Spleen (tissue), 11 donors: ENCODE data around the gene PDIA5. TPM values are rescaled to one million over a fixed set of nuclear protein-coding genes. Genes with fewer than 3 reads are reported as not detected.

Experiments
- DNase-seq: peaks from one replicate; pipeline ENCODE4 v3.0.0-alpha.2; 2020
- H3K27ac ChIP-seq, 8 donors: fragments of 200-600 bp; sonication (generic) in 7 of 8; 1 replicate in 4 of 8; 2 replicates in 4 of 8; pipeline versions ENCODE4 v1.5.0 to v1.8.0; 2016 to 2021; ENCODE audit warnings: inconsistent platforms in 4 of 8, mild to moderate bottlenecking in 4 of 8, moderate library complexity in 1 of 8
- H3K27me3 ChIP-seq, 7 donors: fragments of 200-600 bp; sonication (generic) in 6 of 7; replicated peaks in 1 of 7; 1 replicate in 4 of 7; 2 replicates in 3 of 7; pipeline versions ENCODE4 v1.5.0 to v1.8.0; 2016 to 2021; ENCODE audit warnings: inconsistent platforms in 3 of 7, mild to moderate bottlenecking in 1 of 7
- H3K36me3 ChIP-seq, 6 donors: fragments of 200-600 bp; sonication (generic) in 5 of 6; 1 replicate in 4 of 6; 2 replicates in 2 of 6; pipeline versions ENCODE4 v1.5.0 to v1.8.0; 2016 to 2021; ENCODE audit warnings: inconsistent platforms in 2 of 6
- H3K4me1 ChIP-seq, 6 donors: fragments of 200-600 bp; sonication (generic) in 5 of 6; 1 replicate in 3 of 6; 2 replicates in 3 of 6; pipeline versions ENCODE4 v1.5.0 to v1.8.0; 2016 to 2021; ENCODE audit warnings: inconsistent platforms in 3 of 6
- H3K4me3 ChIP-seq, 8 donors: fragments of 200-600 bp; sonication (generic) in 7 of 8; 1 replicate in 4 of 8; 2 replicates in 4 of 8; pipeline versions ENCODE4 v1.5.0 to v1.8.0; 2016 to 2021; ENCODE audit warnings: inconsistent platforms in 4 of 8, mild to moderate bottlenecking in 4 of 8, moderate library complexity in 2 of 8
- H3K9me3 ChIP-seq, 8 donors: fragments of 200-600 bp; sonication (generic) in 7 of 8; 1 replicate in 4 of 8; 2 replicates in 4 of 8; pipeline versions ENCODE4 v1.5.0 to v1.8.0; 2016 to 2021; ENCODE audit warnings: inconsistent platforms in 4 of 8
- POLR2A ChIP-seq, 3 donors: fragments of 450-650 bp; IDR thresholded peaks; one replicate each; pipeline ENCODE4 v1.5.1; 2017; ENCODE audit warnings: antibody characterized with exemption in 3 of 3, mild to moderate bottlenecking in 1 of 3
- POLR2AphosphoS5 ChIP-seq, 3 donors: sonication (generic); formaldehyde crosslinking; IDR thresholded peaks; one replicate each; pipeline ENCODE4 v1.5.1; 2017; ENCODE audit warnings: antibody characterized with exemption in 3 of 3
- WGBS, 5 donors: extraction: QIAGEN DNeasy Blood & Tissue Kit in 3 of 5; methylation state at CpG; one replicate each; pipeline versions ENCODE4 v1.1.5 to v1.1.7; 2013 to 2018; 5-methylcytosine and 5-hydroxymethylcytosine counted together
- intact Hi-C: fragments of 100-400 bp; cut with DNase I; formaldehyde crosslinking; loops from one replicate; pipeline ENCODE4 v1.15.0; 2023; ENCODE audit warnings: low total_unique reads
- polyA plus RNA-seq, 3 donors: library from polyadenylated mRNA; stranded (reverse); fragments of 200-250 nt; gene quantifications; one replicate each; pipeline ENCODE4 v1.2.1, GENCODE V29; 2013
- total RNA-seq, 7 donors: library from RNA; depleted of rRNA in 3 of 7; stranded (reverse); fragments of >200 nt in 3 of 7; fragmentation: NEBNext Ultra II Directional in 4 of 7; extraction: Animal tissue kit (Norgen Biotek cat#: 25700) in 4 of 7; gene quantifications; one replicate each; pipeline versions ENCODE4 v1.1.0 to v1.2.1, GENCODE V29; 2016 to 2021
- TF ChIP-seq, protein P1 (sequence below), 11 experiments: fragments of 200-600 bp in 7 of 11; fragments of 450-650 bp in 4 of 11; sonication (generic) in 4 of 11; IDR thresholded peaks in 8 of 11; conservative IDR thresholded peaks in 3 of 11; 1 replicate in 7 of 11; 2 replicates in 4 of 11; pipeline versions ENCODE4 v1.4.0 to v1.8.0; 2016 to 2021; ENCODE audit warnings: antibody characterized with exemption in 11 of 11, inconsistent platforms in 4 of 11, mild to moderate bottlenecking in 1 of 11
- donor health status: healthy with polysubstance abuse.
- donor health status: DM: no; HTN: no; CAD: no; lungs with moderate emphysema.
- donor health status: DM: no; HTN: no; CAD: no.
- donor health status: Bipolar disorder and iron deficiency.
- donor health status: healthy.
- donor health status: DM: no; HTN: no; CAD: no.
- donor health status: DM: yes; HTN: yes; CAD: no.

Gene PDIA5
- total and polyA plus RNA-seq, 10 donors = 5.8 to 30.2 (median 19.7) TPM

DNA sequence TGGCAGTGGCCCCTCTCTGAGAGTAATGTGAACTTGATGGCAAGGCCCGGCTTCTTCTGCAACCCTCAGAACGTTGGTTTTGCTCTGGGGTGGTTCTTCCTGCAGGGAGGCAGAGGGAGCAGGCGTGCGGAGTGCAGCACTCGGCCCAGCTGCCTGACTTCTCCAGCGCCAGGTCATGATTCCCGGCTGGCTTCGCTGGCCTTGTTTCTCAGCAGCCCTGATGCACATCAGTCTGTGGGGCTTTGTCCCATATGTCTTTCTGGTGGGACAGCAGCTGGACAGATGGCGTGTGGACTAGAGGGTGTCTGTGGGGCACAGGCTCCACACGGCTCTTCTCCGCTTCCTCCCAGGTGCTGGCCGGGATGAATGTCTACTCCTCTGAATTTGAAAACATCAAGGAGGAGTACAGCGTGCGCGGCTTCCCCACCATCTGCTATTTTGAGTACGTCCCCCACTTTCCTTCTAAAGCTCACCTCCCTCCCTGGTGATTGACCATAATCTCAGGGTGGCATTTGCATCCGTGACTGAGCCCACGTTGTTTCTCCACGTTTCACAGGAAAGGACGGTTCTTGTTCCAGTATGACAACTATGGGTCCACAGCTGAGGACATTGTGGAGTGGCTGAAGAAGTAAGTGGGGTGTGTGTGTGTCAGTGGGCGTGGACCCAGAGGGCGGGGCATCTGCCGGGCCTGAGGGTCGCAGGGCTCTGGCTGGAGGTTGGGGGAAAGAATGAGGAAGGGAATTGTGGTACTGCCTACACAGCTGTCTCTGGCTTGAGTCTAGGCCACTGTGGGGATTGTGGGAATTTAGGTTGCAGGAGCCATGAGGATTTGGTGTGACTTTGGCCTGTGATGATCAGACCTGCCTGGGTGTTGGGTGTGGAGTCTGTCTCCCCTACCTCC is 57.1 kb downstream of the PDIA5 start:
- no peaks in the 10 kb centered on the region for H3K9me3 ChIP-seq
- peak; percentile 62 for DNase-seq
- no peaks in the 10 kb centered on the region for H3K27me3 ChIP-seq
- no peak overlapping the region for H3K4me3 ChIP-seq
- intact Hi-C loops = no loop called here
- peaks cover 0 to 99% (median 34%) of the 10 kb centered on the region in 6 donors for H3K36me3 ChIP-seq
- TF ChIP-seq, protein P1, sequence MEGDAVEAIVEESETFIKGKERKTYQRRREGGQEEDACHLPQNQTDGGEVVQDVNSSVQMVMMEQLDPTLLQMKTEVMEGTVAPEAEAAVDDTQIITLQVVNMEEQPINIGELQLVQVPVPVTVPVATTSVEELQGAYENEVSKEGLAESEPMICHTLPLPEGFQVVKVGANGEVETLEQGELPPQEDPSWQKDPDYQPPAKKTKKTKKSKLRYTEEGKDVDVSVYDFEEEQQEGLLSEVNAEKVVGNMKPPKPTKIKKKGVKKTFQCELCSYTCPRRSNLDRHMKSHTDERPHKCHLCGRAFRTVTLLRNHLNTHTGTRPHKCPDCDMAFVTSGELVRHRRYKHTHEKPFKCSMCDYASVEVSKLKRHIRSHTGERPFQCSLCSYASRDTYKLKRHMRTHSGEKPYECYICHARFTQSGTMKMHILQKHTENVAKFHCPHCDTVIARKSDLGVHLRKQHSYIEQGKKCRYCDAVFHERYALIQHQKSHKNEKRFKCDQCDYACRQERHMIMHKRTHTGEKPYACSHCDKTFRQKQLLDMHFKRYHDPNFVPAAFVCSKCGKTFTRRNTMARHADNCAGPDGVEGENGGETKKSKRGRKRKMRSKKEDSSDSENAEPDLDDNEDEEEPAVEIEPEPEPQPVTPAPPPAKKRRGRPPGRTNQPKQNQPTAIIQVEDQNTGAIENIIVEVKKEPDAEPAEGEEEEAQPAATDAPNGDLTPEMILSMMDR (IDR thresholded peaks at IDR 0.05 in 8 of 11, conservative IDR thresholded peaks at IDR 0.05 in 3 of 11) = no peak
- TF ChIP-seq POLR2AphosphoS5 (IDR thresholded peaks at IDR 0.05) (no peak), POLR2A (IDR thresholded peaks at IDR 0.05) (no peak)
- H3K27ac ChIP-seq = no peak overlapping the region
- peaks cover 0 to 5% (median 0%) of the 10 kb centered on the region in 6 donors for H3K4me1 ChIP-seq
- WGBS, 5 donors = 85 to 92% (median 86%) methylated on average over 24 of the region's 24 CpGs

DNA sequence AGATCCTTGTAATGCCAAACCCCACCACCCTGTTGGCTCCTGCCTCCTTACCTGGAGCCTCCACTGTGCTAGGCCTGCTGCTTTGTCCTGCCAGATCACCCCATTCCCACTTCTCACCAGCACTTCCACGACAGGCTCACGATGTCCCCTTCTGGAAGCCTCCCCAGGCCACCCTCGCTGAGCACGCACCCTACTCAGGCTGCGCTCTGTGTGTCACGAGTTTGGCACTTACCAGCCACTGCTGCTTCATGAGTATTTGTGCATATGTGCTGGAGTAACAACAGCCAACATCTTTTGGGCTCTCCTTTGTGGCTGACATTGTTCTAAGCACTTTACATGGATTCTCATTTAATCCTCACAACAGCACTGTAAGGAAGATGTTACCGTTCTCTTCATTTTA is 58.1 kb downstream of the PDIA5 start:
- Histone ChIP-seq H3K36me3 (peaks cover 0 to 99% (median 33%) of the 10 kb centered on the region in 6 donors), H3K27ac (no peak overlapping the region), H3K4me3 (no peak overlapping the region), H3K4me1 (peaks cover 0 to 5% (median 0%) of the 10 kb centered on the region in 6 donors), H3K9me3 (no peaks in the 10 kb centered on the region), H3K27me3 (no peaks in the 10 kb centered on the region)
- no peak for TF ChIP-seq POLR2A (IDR thresholded peaks at IDR 0.05)
- TF ChIP-seq POLR2AphosphoS5 (IDR thresholded peaks at IDR 0.05) = no peak
- TF ChIP-seq, protein P1 (IDR thresholded peaks at IDR 0.05 in 8 of 11, conservative IDR thresholded peaks at IDR 0.05 in 3 of 11) = no peak
- 92 to 99% (median 95%) methylated on average over 7 of the region's 7 CpGs for WGBS, 5 donors
- intact Hi-C loops = no loop called here
- DNase-seq = peak; percentile 51

DNA sequence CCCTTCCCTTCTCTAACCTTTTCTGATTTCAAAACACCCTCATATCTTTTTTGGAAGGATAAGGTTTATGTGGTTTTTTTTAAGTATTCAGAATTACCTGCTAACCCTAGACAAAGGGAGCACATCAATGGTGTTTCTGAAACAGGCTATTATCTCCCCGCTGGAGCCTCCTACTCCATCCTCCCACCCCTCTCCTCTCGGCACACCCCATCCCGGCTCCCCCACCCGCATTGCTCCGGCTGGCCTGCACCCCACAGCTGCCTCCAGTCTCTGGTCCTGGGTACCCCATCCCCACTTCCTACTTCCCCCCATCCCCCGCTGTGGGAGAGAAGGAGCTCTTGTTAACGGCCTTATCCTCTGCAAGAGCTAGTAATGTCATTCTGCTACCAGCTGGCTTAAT is 59.2 kb downstream of the PDIA5 start:
- Histone ChIP-seq H3K27ac (no peak overlapping the region), H3K27me3 (no peaks in the 10 kb centered on the region), H3K4me1 (peaks cover 0 to 5% (median 0%) of the 10 kb centered on the region in 6 donors), H3K36me3 (peaks cover 0 to 100% (median 31%) of the 10 kb centered on the region in 6 donors), H3K9me3 (no peaks in the 10 kb centered on the region), H3K4me3 (no peak overlapping the region)
- no peak for TF ChIP-seq POLR2A (IDR thresholded peaks at IDR 0.05)
- TF ChIP-seq, protein P1 (IDR thresholded peaks at IDR 0.05 in 8 of 11, conservative IDR thresholded peaks at IDR 0.05 in 3 of 11) = no peak
- TF ChIP-seq POLR2AphosphoS5 (IDR thresholded peaks at IDR 0.05) = no peak
- DNase-seq = peak; percentile 48
- intact Hi-C loops = no loop called here
- 73 to 87% (median 76%) methylated on average over 7 of the region's 7 CpGs for WGBS, 5 donors

DNA sequence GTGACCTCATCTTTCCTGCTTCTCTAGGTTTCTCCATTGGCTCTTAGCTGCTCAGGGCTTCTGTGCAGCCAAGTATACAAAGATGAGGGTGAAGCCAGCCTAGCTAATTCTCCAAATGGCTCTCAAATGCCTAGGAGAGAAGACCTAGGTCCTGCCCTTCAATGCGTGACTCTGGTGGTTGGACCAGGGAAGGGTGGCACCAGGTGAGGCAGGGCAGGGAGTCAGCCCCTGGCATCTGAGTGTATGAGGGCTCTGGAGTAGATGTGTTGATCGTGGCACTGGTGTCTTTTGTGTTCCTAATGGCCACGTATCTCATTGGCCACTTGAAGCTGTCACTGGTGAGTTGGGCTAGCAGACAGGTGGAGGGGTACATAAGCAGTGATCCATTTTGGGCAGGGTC is 59.8 kb downstream of the PDIA5 start:
- H3K36me3 ChIP-seq = peaks cover 0 to 100% (median 32%) of the 10 kb centered on the region in 6 donors

More for the DNA sequence above, 59.8 kb downstream of the PDIA5 start:
- TF ChIP-seq, protein P1 (IDR thresholded peaks at IDR 0.05 in 8 of 11, conservative IDR thresholded peaks at IDR 0.05 in 3 of 11) = no peak
- no peak for TF ChIP-seq POLR2A (IDR thresholded peaks at IDR 0.05)
- TF ChIP-seq POLR2AphosphoS5 (IDR thresholded peaks at IDR 0.05) = no peak
- intact Hi-C loops = no loop called here
- DNase-seq = peak; percentile 31
- Histone ChIP-seq H3K4me3 (no peak overlapping the region), H3K27me3 (no peaks in the 10 kb centered on the region), H3K9me3 (no peaks in the 10 kb centered on the region), H3K27ac (no peak overlapping the region), H3K4me1 (peaks cover 0 to 5% (median 0%) of the 10 kb centered on the region in 6 donors)
- 85 to 100% (median 99%) methylated on average over 2 to 3 of the region's 3 CpGs for WGBS, 5 donors
